ENCODE results near the gene CFAP65.

DNA sequence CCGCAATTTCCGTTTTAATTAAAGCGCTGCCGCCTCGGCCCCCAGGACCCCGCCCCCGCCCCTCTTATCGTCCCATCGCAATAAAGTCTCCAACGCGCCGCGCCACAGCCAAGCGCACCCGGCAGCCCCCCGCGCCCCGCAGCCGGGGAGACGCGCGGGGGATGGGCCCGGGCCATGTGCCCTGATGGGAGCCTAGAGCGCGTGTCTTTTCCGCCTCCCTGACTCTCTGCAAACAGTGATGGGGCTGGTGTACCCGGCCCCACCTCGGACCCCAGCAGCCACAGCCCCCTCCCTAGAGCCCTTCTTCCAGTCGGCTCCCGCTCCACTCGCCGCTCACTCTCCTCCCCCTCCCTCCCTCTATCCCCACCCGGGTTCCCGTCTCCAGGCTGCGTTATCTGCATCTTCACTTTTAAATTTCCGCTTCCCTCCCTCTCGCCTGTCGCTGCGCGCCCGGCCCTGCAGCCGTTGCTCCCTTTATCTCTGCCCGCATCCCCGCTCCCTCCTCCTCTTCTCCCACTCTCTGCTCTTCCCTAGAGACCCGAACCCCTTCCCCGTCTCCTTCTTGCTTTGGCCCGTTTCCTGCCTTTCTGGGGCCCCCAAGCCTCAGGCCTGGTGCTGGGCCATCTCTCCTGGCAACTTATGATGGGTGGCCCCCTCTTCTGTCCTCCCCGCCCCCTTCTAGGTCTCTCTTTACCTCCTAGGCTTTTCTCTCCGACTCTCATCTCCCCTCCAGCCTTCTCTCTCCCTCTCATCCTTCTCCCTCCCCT lies 55.8 kb downstream of the CFAP65 start:
- TF ChIP-seq POLR2A (IDR thresholded peaks at IDR 0.05) (no peak), POLR2AphosphoS5 (IDR thresholded peaks at IDR 0.05) (no peak)

Data from upper lobe of left lung (tissue), 4 donors.